Central memory CD8-positive, alpha-beta T cell (primary cell): ENCODE measurements around the gene PIK3R1.

Experiments
- ATAC-seq: fragments of 150-1000 bp; cut with Tn5 transposase; replicated peaks from 2 replicates; pipeline ENCODE4 v1.10.0; 2022; ENCODE audit warnings: mild to moderate bottlenecking, moderate FRiP score, moderate number of reproducible peaks; ENCODE audit not compliant: poor library complexity, severe bottlenecking; ENCODE audit errors: extremely low read depth
- DNase-seq, 2 donors: peaks; one replicate each; pipeline ENCODE4 v3.0.0; 2021; ENCODE audit warnings: low spot score in 2 of 2
- H3K27ac Mint-ChIP-seq: one replicate; pipeline ENCODE4 v1.8.0; 2022; ENCODE audit warnings: low read depth, mild to moderate bottlenecking, moderate library complexity, mixed read lengths
- H3K27me3 Mint-ChIP-seq: one replicate; pipeline ENCODE4 v1.8.0; 2022; ENCODE audit warnings: mixed read lengths
- H3K36me3 Mint-ChIP-seq: one replicate; pipeline ENCODE4 v1.8.0; 2022; ENCODE audit warnings: mild to moderate bottlenecking, moderate library complexity, mixed read lengths; ENCODE audit not compliant: insufficient read depth
- H3K4me1 Mint-ChIP-seq: one replicate; pipeline ENCODE4 v1.8.0; 2022; ENCODE audit warnings: mixed read lengths
- H3K4me3 Mint-ChIP-seq: one replicate; pipeline ENCODE4 v1.8.0; 2022; ENCODE audit warnings: mild to moderate bottlenecking, moderate library complexity, mixed read lengths
- H3K9me3 Mint-ChIP-seq: one replicate; pipeline ENCODE4 v1.8.0; 2022; ENCODE audit warnings: mixed read lengths

The PIK3R1 gene

GRCh38 chr5:68215208-68215897 lies at the start of gene PIK3R1:
Gene PIK3R1, plus strand, starts transcription at chr5:68215756. Its CDS starts 10,920 bp downstream, at chr5:68226676.
- peaks cover 4% of the 10 kb centered on the region for H3K9me3 Mint-ChIP-seq
- peak within 1 kb of the TSS; percentile 93 for H3K4me3 Mint-ChIP-seq
- H3K27me3 Mint-ChIP-seq, result no peaks in the 10 kb centered on the region
- peaks cover 14% of the 10 kb centered on the region for H3K36me3 Mint-ChIP-seq
- peaks cover 37% of the 10 kb centered on the region for H3K4me1 Mint-ChIP-seq
- H3K27ac Mint-ChIP-seq, result peak within 1 kb of the TSS; percentile 95
- peak; percentile 72 for ATAC-seq
- DNase-seq, result peak; percentile 85 to 88

- Mint-ChIP-seq H3K4me3 (no peak overlapping the region), H3K27me3 (peaks cover 6% of the 10 kb centered on the region), H3K4me1 (no peaks in the 10 kb centered on the region), H3K9me3 (no peaks in the 10 kb centered on the region), H3K27ac (no peak overlapping the region), H3K36me3 (no peaks in the 10 kb centered on the region)
- DNase-seq (no peak), ATAC-seq (no peak)
These were observed 48.3 kb upstream of the PIK3R1 start for GRCh38 chr5:68167195-68167651.

- ATAC-seq, result no peak
- H3K27ac Mint-ChIP-seq, result no peak overlapping the region
- H3K9me3 Mint-ChIP-seq, result no peaks in the 10 kb centered on the region
- peaks cover 6% of the 10 kb centered on the region for H3K27me3 Mint-ChIP-seq
- no peak overlapping the region for H3K4me3 Mint-ChIP-seq
- H3K36me3 Mint-ChIP-seq, result no peaks in the 10 kb centered on the region
- no peaks in the 10 kb centered on the region for H3K4me1 Mint-ChIP-seq
- DNase-seq, result no peak
These were observed 45.7 kb upstream of the PIK3R1 start for GRCh38 chr5:68169903-68170302.

DNA sequence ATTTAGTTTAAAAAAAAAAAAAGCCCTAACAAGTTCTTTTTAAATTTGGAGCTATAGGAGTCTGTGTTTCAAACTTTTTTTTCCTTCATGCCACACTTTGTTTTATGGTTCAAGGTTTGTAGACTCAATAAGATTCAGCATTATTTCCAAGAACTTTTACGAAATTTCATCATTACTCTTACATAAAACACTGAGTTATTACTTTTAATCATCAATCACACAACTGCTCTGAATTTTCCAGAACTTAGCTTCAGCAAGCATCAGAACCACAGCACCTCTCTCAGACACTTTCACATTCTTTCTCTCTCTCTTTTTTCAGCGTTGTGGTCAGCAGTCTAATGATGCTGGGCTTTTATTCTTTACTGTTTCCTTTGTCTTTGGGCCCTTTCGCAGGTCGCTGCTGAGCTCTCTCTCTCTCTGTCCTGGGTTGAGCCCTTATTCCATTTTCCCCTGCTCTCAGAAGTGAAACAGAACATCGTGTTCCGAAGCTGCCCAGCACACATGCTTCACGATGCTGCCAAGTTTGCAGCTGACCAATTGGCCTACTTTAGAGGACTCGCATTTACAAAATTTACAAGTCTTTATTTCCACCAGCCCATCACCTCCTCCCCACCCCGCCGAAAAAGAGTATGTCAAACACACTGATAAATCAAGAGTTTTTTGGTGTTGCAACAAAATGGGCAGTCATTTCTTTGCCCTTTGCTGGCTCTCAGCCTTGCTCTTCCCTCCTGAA lies 44.6 kb upstream of the PIK3R1 start:
- Mint-ChIP-seq H3K36me3 (no peaks in the 10 kb centered on the region), H3K27ac (no peak overlapping the region), H3K4me3 (no peak overlapping the region), H3K9me3 (no peaks in the 10 kb centered on the region), H3K27me3 (peaks cover 6% of the 10 kb centered on the region), H3K4me1 (no peaks in the 10 kb centered on the region)
- ATAC-seq (no peak), DNase-seq (no peak)

DNA sequence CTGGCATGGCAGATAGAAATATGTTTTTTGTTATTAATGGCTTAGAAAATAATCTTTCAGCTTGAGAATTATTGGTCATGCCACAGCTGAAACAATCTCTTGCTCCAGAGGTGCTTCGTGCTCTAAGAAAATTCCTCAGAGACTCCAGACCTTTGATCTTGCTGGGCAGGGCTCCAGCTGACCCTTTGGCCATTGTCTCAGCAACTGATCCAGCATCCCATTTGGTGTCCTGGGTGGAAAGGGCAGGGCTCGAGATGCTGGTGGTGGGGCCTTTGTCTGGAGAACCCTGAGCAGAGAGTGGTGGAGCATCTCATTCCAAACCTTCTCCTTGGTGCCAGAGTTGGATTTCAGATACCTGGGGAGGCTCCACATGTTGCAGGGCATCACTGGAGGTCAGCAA lies 43.2 kb upstream of the PIK3R1 start:
- H3K27ac Mint-ChIP-seq, result no peak overlapping the region
- H3K4me3 Mint-ChIP-seq, result no peak overlapping the region
- peaks cover 6% of the 10 kb centered on the region for H3K27me3 Mint-ChIP-seq
- peaks cover 2% of the 10 kb centered on the region for H3K4me1 Mint-ChIP-seq
- H3K36me3 Mint-ChIP-seq, result no peaks in the 10 kb centered on the region
- DNase-seq, result no peak
- ATAC-seq, result no peak
- no peaks in the 10 kb centered on the region for H3K9me3 Mint-ChIP-seq

DNA sequence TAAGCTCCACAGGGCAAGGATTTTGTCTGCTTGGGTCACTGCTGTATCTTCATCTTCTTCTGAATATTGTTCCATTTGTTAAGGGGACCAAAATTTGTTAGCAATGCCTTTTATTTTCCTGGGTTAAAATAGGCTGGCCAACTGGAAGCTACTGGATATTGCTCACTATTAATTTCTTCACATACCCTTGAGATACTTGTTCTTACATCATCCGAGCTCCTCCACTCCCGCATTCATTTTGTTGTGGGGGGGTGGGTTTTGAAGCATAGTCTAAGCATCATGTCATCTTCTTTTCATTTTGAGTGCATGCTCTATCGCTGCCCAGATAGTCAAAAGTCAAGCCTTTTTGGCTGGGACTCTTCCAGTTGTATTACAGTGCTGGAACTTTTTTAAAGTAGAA lies 42.5 kb upstream of the PIK3R1 start:
- Mint-ChIP-seq H3K36me3 (no peaks in the 10 kb centered on the region), H3K4me3 (no peak overlapping the region), H3K27me3 (peaks cover 6% of the 10 kb centered on the region), H3K9me3 (no peaks in the 10 kb centered on the region), H3K27ac (no peak overlapping the region), H3K4me1 (peaks cover 6% of the 10 kb centered on the region)
- ATAC-seq (no peak), DNase-seq (no peak)

DNA sequence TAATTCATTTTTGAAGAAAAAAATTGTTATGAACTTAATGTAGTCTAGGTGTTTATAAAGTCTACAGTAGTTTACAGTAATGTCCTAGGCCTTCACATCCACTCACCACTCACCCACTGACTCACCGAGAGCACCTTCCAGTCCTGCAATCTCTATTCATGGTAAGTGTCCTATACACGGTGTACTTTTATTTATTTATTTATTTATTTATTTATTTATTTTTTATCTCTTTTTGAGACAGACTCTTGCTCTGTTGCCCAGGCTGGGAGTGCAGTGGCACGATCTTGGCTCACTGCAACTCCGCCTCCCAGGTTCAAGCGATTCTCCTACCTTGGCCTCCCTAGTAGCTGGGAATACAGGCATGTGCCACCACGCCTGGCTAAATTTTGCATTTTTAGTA lies 39.3 kb upstream of the PIK3R1 start:
- ATAC-seq (no peak), DNase-seq (no peak)
- Mint-ChIP-seq H3K4me1 (peaks cover 6% of the 10 kb centered on the region), H3K27me3 (peaks cover 3% of the 10 kb centered on the region), H3K36me3 (no peaks in the 10 kb centered on the region), H3K4me3 (no peak overlapping the region), H3K9me3 (no peaks in the 10 kb centered on the region), H3K27ac (peak overlapping the region; percentile 29)

DNA sequence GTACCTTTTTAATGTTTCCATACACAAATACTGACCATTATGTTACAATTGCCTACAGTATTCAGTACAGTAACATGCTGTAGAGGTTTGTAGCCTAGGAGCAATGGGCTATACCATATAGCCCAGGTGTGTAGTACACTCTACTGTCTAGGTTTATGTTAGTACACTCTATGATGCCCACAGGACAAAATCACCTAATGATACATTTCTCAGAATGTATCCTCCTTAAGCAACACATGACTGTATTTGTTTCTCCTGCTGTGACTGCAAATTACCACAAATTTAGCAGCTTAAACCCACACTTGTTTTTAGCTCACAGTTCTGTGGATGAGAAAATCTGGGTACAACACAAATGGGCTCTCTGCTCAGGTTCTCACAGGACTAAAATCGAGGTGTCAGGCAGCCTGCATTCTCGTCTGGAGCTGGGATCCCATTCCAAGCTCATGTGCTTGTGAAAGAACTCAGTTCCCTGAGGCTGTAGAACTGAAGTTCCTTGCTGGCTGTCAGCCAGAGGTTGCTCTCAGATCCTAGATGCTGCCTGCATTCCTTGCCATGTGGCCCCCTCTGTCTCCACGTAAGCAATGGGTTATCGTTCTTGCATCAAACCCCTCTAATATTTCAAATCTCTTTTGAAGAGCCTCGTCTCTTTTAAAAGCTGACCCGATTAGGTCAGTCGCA lies 38.6 kb upstream of the PIK3R1 start:
- ATAC-seq (peak; percentile 74), DNase-seq (no peak)
- H3K9me3 Mint-ChIP-seq, result no peaks in the 10 kb centered on the region
- H3K36me3 Mint-ChIP-seq, result no peaks in the 10 kb centered on the region
- no peak overlapping the region for H3K4me3 Mint-ChIP-seq
- peak overlapping the region; percentile 29 for H3K27ac Mint-ChIP-seq
- peaks cover 6% of the 10 kb centered on the region for H3K4me1 Mint-ChIP-seq
- no peaks in the 10 kb centered on the region for H3K27me3 Mint-ChIP-seq

DNA sequence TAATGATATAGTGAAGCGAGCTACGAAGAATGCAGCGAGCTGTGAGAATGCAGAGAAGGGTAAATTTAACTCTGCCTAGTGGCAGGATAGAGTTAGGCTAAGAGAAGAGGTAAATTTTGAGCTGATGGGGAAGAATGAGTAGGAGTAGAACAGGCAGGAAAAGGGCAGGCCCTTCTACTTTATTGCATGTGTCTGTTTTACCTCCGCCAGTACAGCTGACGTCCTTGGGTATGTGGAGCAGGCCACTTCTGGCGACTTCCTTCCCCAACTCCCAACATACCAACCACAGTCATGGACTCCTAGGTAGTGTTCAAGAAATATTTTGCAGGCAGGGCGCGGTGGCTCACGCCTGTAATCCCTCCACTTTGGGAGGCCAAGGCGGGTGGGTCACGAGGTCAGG lies 37.9 kb upstream of the PIK3R1 start:
- Mint-ChIP-seq H3K4me1 (peaks cover 6% of the 10 kb centered on the region), H3K27me3 (no peaks in the 10 kb centered on the region), H3K4me3 (no peak overlapping the region), H3K36me3 (no peaks in the 10 kb centered on the region), H3K27ac (no peak overlapping the region), H3K9me3 (no peaks in the 10 kb centered on the region)
- DNase-seq (no peak), ATAC-seq (no peak)

GRCh38 chr5:68178579-68178978 lies 37.0 kb upstream of the PIK3R1 start:
- no peak overlapping the region for H3K27ac Mint-ChIP-seq
- H3K4me1 Mint-ChIP-seq, result peaks cover 6% of the 10 kb centered on the region
- no peaks in the 10 kb centered on the region for H3K36me3 Mint-ChIP-seq
- no peaks in the 10 kb centered on the region for H3K27me3 Mint-ChIP-seq
- DNase-seq (no peak), ATAC-seq (peak; percentile 44)
- H3K9me3 Mint-ChIP-seq, result no peaks in the 10 kb centered on the region
- no peak overlapping the region for H3K4me3 Mint-ChIP-seq

DNA sequence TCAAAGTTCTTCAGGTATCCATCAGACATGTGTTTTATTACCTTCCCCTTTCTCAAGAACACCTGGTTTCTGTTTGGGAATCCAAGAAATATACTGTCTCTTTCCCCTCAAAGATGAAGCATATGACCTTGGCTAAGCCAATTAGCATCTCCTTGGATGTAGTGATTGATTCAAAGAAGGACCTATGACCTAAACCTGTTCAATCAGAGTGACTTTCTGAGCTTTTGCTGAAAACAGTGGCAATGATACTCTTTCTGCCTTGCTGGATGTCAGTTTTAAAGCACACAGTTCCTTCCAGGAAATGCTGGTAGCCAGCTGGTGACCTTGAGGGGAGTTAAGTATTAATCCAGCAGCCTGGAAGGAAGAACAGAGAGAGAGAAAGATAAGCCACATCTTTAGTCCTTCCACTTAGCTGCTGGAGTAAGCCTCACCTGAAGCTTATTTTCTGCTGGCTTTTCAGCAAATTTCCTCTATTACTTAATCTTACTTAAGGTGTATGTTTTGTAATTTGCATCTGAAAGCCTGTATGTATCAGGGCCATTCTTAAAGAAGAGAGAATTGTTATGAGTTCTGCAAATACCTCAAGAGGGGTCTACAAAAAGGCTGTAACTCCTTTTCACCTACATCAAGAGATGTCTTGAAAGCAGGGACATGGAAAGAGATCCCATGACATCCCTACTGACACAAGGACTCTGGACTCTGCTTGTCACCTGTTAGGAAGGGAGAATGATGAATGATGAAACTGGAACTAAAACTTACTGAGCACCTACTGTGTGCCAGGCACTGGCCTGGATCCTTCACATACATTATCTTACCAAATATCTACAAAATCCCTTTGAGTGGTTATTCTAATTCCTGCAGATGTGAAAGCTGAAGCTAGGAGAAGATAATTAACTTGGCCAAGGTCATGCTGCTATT lies 35.2 kb upstream of the PIK3R1 start:
- Mint-ChIP-seq H3K9me3 (no peaks in the 10 kb centered on the region), H3K36me3 (no peaks in the 10 kb centered on the region), H3K27ac (no peak overlapping the region), H3K4me1 (peaks cover 6% of the 10 kb centered on the region), H3K4me3 (no peak overlapping the region), H3K27me3 (no peaks in the 10 kb centered on the region)
- ATAC-seq, result no peak
- DNase-seq, result no peak

DNA sequence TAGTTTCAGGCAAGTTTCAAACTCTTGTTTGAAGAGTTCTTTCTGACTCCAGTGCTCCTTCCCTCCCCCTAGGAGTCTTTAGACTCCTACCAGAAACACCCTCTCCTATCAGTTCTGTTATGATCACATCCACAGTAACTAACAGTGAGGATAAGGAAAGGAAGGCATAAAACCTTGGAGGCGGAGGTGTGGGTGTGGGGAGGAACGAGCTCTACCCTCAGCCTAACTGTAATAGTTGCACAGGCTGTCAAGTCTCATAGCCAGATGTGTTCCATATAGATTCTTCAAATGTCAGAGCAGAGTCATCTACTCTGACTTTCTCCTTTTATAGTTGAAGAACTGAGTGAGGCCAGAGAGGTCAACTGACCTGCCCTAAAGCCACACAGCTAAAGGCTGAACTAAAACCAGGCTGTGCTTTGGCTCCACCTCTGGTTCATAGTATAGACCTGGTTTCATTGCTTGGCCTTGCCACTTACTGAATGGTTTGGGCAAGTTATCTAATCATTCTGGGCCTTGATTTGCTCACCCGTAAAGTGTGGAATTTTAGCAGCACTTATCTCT lies 34.4 kb upstream of the PIK3R1 start:
- H3K27me3 Mint-ChIP-seq, result no peaks in the 10 kb centered on the region
- no peaks in the 10 kb centered on the region for H3K9me3 Mint-ChIP-seq
- H3K4me1 Mint-ChIP-seq, result peaks cover 6% of the 10 kb centered on the region
- H3K27ac Mint-ChIP-seq, result no peak overlapping the region
- DNase-seq (no peak), ATAC-seq (no peak)
- no peak overlapping the region for H3K4me3 Mint-ChIP-seq
- H3K36me3 Mint-ChIP-seq, result no peaks in the 10 kb centered on the region
